Measurements from ENCODE around the gene TRPV5.

TRPV5 gene

DNA sequence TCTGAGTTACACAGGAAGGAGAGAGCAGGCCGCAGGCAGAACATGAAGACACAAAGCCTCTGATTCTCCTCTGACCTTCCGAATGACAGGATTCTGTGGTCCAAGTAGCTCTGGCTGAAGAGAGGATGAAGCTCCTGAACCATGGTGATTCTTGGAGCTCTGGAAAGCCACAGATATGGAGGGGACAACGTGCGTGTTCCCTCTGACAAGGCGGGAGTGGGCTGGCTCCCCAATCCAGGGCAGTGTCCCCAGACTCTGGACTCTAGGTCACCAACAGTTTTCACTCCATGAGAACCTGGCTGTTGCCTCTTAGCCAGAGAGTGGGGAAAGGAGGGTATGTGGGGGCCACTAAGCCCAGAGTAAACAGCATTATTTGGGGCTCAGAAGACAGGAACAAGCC, 40.6 kb downstream of the TRPV5 start:
- no peak overlapping the region for H3K4me3 ChIP-seq (ENCODE audit: low read length)
- DNase-seq (ENCODE audit: low read depth): no peak
- TF ChIP-seq, protein P1, sequence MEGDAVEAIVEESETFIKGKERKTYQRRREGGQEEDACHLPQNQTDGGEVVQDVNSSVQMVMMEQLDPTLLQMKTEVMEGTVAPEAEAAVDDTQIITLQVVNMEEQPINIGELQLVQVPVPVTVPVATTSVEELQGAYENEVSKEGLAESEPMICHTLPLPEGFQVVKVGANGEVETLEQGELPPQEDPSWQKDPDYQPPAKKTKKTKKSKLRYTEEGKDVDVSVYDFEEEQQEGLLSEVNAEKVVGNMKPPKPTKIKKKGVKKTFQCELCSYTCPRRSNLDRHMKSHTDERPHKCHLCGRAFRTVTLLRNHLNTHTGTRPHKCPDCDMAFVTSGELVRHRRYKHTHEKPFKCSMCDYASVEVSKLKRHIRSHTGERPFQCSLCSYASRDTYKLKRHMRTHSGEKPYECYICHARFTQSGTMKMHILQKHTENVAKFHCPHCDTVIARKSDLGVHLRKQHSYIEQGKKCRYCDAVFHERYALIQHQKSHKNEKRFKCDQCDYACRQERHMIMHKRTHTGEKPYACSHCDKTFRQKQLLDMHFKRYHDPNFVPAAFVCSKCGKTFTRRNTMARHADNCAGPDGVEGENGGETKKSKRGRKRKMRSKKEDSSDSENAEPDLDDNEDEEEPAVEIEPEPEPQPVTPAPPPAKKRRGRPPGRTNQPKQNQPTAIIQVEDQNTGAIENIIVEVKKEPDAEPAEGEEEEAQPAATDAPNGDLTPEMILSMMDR (IDR thresholded peaks at IDR 0.05; ENCODE audit: insufficient read depth, low read depth, low read length, missing control alignments): no peak

DNA sequence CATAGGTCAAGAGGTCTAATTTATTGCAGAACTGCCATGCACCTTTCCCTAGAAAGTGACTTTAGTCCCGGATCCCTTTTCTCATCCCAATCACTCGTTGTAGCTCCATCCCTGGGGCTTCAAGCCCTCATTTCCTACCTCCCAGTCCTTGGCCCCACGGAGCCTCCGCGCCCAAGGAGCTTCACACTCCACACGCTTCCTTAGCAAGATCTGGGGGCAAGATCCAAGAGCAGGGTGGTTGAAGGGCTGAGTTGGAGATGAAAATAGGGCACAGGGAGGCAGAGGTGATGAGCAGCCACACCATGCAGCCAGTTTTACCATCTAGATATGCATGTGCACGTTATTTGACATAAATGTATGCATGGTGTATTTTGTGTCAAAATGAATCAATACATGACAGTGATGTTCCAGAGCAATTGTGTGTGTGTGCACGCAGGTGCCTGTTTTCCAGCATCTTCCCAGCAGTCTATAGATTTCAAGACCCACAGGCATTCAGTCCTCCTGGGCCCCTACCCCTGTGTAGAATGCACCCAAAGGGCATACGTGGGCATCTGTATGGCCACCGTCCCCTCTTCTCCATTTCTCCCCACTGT, 42.0 kb downstream of the TRPV5 start:
- H3K4me3 ChIP-seq (ENCODE audit: low read length): no peak overlapping the region
- DNase-seq (ENCODE audit: low read depth): no peak
- TF ChIP-seq, protein P1 (IDR thresholded peaks at IDR 0.05; ENCODE audit: insufficient read depth, low read depth, low read length, missing control alignments): no peak

GRCh38 chr7:142890874-142891485, 42.6 kb downstream of the TRPV5 start:
- DNase-seq (ENCODE audit: low read depth): no peak
- TF ChIP-seq, protein P1 (IDR thresholded peaks at IDR 0.05; ENCODE audit: insufficient read depth, low read depth, low read length, missing control alignments): no peak
- no peak overlapping the region for H3K4me3 ChIP-seq (ENCODE audit: low read length)

GRCh38 chr7:142889816-142890215, 43.7 kb downstream of the TRPV5 start:
- H3K4me3 ChIP-seq (ENCODE audit: low read length): no peak overlapping the region
- no peak for DNase-seq (ENCODE audit: low read depth)
- TF ChIP-seq, protein P1 (IDR thresholded peaks at IDR 0.05; ENCODE audit: insufficient read depth, low read depth, low read length, missing control alignments): no peak

DNA sequence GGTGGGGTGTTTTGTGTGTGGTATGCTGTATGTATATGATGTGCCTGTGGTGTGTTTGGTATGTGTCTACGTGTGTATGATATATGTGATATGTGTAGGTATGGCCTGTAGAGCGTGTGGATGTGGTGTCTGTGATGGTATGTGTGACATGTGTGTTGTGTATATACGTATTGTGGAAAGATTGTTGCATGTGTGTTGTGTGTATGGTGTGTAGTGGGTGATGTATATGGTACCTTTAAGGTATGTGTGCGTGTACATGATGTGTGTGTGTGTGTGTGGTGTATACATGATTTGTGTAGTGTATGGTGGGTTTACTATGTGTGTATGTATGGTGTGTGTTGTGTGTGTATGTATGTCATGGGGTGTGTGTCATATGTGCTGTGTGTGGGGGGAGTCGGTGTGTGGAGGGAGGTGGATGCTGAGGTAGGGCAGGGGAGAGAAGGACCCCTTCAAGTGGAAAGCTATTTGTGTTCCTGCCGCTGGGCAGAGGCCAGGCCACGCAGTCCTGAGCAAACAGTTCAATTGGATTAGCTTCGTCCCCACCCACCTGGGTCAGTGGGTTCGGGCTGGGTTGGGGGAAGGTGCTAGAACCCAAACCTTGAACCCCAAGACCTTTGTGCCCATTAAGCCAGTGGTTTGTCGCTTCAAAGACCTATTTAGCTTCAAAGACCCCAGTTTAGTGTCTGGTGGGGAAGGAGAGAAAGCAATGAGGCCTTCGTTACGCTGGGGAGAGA, 46.1 kb downstream of the TRPV5 start:
- TF ChIP-seq, protein P1 (IDR thresholded peaks at IDR 0.05; ENCODE audit: insufficient read depth, low read depth, low read length, missing control alignments): no peak
- no peak overlapping the region for H3K4me3 ChIP-seq (ENCODE audit: low read length)
- no peak for DNase-seq (ENCODE audit: low read depth)

GRCh38 chr7:142886866-142887265, 46.7 kb downstream of the TRPV5 start:
- H3K4me3 ChIP-seq (ENCODE audit: low read length): no peak overlapping the region
- TF ChIP-seq, protein P1 (IDR thresholded peaks at IDR 0.05; ENCODE audit: insufficient read depth, low read depth, low read length, missing control alignments): no peak
- DNase-seq (ENCODE audit: low read depth): no peak
